Right atrium auricular region (tissue), 2 donors: ENCODE data around the gene AKAP13. TPM values are rescaled to one million over a fixed set of nuclear protein-coding genes. Genes with fewer than 3 reads are reported as not detected.
"Not testable (repeated sequence)": the region's sequence is repeated elsewhere in the genome, so short reads cannot be mapped to it uniquely, and the experiment has no call there.

Experiments used
- DNase-seq: peaks from one replicate; pipeline ENCODE4 v3.0.0-alpha.2; 2019; ENCODE audit warnings: low spot score
- H3K27ac ChIP-seq, 2 donors: fragments of 200-600 bp; sonication (generic); 1 replicate in 1 of 2; 2 replicates in 1 of 2; pipeline ENCODE4 v1.5.1; 2016 to 2019
- H3K27me3 ChIP-seq, 2 donors: fragments of 200-600 bp; sonication (generic); one replicate each; pipeline versions ENCODE4 v1.5.1 to v1.6.0; 2017 to 2019
- H3K36me3 ChIP-seq: fragments of 200-600 bp; sonication (generic); one replicate; pipeline ENCODE4 v1.5.1; 2016
- H3K4me1 ChIP-seq, 2 donors: fragments of 200-600 bp; sonication (generic); one replicate each; pipeline versions ENCODE4 v1.5.1 to v1.6.0; 2017 to 2019
- H3K4me3 ChIP-seq, 2 donors: fragments of 200-600 bp; sonication (generic); 1 replicate in 1 of 2; 2 replicates in 1 of 2; pipeline ENCODE4 v1.5.1; 2017 to 2019; ENCODE audit warnings: mild to moderate bottlenecking in 1 of 2, moderate library complexity in 1 of 2
- H3K9me3 ChIP-seq, 2 donors: fragments of 200-600 bp; sonication (generic); one replicate each; pipeline ENCODE4 v1.5.1; 2019
- total RNA-seq, 2 donors: library from RNA; depleted of rRNA; stranded (reverse); fragments of >200 nt; gene quantifications; one replicate each; pipeline ENCODE4 v1.1.0, GENCODE V29; 2016
- TF ChIP-seq, protein P1 (sequence below), 2 donors: fragments of 200-600 bp; sonication (generic); IDR thresholded peaks; one replicate each; pipeline ENCODE4 v1.5.1; 2019; ENCODE audit warnings: antibody characterized with exemption in 2 of 2

AKAP13 gene
- total RNA-seq, 2 donors from 2014 or later = 293 to 339 TPM

DNA sequence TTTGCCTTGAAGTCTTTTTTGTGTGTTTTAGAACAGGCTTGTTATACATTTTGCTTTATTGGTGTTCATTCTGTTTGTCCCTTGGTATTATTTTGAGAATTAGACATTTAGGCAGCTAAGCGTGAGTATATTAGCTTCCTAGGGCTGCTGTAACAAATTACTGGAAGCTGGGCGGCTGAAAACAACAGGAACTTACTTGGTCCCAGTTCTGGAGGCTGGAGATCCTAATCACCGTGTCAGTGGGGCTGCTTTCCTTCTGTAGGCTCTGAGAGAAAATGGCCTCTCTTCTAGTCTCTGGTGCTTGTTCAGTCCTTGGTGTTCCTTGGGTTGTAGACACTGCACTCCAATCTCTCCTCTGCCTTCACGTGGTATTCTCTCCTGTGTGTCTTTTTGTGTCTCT lies 272.1 kb downstream of the AKAP13 start:
- Histone ChIP-seq H3K27me3 (no peaks in the 10 kb centered on the region), H3K4me1 (peaks cover 0 to 55% of the 10 kb centered on the region in 2 donors), H3K4me3 (no peak overlapping the region), H3K9me3 (no peaks in the 10 kb centered on the region), H3K36me3 (peaks cover 49% of the 10 kb centered on the region), H3K27ac (peak overlapping the region; percentile 23 to 34)
- no peak for DNase-seq
- TF ChIP-seq, protein P1, sequence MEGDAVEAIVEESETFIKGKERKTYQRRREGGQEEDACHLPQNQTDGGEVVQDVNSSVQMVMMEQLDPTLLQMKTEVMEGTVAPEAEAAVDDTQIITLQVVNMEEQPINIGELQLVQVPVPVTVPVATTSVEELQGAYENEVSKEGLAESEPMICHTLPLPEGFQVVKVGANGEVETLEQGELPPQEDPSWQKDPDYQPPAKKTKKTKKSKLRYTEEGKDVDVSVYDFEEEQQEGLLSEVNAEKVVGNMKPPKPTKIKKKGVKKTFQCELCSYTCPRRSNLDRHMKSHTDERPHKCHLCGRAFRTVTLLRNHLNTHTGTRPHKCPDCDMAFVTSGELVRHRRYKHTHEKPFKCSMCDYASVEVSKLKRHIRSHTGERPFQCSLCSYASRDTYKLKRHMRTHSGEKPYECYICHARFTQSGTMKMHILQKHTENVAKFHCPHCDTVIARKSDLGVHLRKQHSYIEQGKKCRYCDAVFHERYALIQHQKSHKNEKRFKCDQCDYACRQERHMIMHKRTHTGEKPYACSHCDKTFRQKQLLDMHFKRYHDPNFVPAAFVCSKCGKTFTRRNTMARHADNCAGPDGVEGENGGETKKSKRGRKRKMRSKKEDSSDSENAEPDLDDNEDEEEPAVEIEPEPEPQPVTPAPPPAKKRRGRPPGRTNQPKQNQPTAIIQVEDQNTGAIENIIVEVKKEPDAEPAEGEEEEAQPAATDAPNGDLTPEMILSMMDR (IDR thresholded peaks at IDR 0.05) = no peak

DNA sequence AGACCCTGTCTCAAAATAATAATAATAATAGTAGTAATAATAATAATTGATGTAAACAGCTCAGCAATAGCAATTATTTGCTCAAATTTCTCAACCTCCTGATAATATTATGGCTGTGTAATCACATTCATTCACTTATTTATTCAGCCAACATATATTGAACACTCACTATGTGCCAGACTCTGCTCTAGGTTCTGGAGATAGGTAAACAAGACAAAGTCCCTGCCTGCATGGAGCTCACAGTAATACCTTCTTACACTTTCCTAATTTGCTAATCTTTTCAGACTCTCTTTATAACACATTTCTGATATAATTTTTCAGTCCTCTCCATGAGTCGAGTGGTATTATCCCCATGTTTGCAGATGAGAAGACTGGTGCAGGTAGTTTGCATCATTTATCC lies 276.7 kb downstream of the AKAP13 start:
- H3K4me1 ChIP-seq = peaks cover 0 to 30% of the 10 kb centered on the region in 2 donors
- no peak for DNase-seq
- no peaks in the 10 kb centered on the region for H3K9me3 ChIP-seq

DNA sequence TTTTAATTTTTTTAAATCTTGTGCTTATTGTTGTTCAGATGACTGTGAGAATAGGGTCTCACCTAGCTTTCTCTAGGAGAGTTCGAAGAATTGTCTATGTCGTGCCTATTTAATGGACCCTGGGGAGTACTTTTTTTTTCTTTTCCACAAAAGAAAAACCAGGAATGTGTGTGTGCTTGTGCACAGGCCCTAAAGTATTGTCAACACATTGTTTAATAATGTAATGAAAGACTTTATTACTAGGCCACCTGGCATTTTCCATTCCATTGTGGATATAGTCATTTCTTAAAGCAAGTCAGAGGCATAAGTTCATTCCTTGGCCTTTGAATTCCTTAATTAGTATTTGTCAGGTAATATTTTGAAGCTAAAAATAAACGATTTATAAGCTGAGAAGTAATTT lies 278.4 kb downstream of the AKAP13 start:
- Histone ChIP-seq H3K27ac (peak overlapping the region in 1 of 2 donors; percentile 14), H3K27me3 (no peaks in the 10 kb centered on the region), H3K4me3 (no peak overlapping the region), H3K4me1 (peaks cover 0 to 20% of the 10 kb centered on the region in 2 donors), H3K36me3 (peaks cover 87% of the 10 kb centered on the region), H3K9me3 (no peaks in the 10 kb centered on the region)
- DNase-seq = no peak
- TF ChIP-seq, protein P1 (IDR thresholded peaks at IDR 0.05) = no peak

More for the DNA sequence above, 276.7 kb downstream of the AKAP13 start:
- H3K27ac ChIP-seq = no peak overlapping the region
- no peak overlapping the region for H3K4me3 ChIP-seq
- TF ChIP-seq, protein P1 (IDR thresholded peaks at IDR 0.05) = no peak
- H3K27me3 ChIP-seq = no peaks in the 10 kb centered on the region
- peaks cover 83% of the 10 kb centered on the region for H3K36me3 ChIP-seq

DNA sequence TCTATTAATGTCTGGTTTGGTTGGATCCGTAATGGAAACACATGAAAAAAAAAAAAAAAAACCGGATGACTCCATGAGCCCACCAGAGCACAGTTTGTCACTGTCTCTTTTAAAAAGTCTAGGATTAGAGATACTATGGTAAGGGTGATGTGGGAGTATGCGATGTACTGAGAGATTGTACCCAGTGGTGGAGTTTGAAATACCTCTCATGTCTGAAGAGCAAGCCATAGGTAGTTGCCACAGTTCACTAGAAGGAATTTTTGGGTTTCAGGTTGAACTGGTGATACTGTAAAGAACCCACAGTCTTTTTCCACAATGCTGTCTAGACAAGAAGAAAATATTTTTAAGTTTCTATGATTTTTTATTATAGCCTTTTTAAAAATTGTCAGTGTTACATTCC lies 281.5 kb downstream of the AKAP13 start:
- DNase-seq = no peak
- TF ChIP-seq, protein P1 (IDR thresholded peaks at IDR 0.05) = no peak
- Histone ChIP-seq H3K36me3 (peaks cover 87% of the 10 kb centered on the region), H3K9me3 (no peaks in the 10 kb centered on the region), H3K27ac (no peak overlapping the region), H3K4me1 (peaks cover 0 to 12% of the 10 kb centered on the region in 2 donors), H3K4me3 (no peak overlapping the region), H3K27me3 (no peaks in the 10 kb centered on the region)

DNA sequence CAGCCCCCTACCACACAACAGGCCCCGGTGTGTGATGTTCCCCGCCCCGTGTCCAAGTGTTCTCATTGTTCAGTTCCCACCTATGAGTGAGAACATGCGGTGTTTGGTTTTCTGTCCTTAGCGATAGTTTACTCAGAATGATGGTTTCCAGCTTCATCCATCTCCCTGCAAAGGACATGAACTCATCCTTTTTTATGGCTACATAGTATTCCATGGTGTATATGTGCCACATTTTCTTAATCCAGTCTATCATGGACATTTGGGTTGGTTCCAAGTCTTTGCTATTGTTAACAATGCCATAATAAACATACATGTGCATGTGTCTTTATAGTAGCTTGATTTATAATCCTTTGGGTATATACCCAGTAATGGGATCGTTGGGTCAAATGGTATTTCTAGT lies 285.3 kb downstream of the AKAP13 start:
- DNase-seq, H3K4me3 ChIP-seq, H3K27ac ChIP-seq, H3K27me3 ChIP-seq, H3K9me3 ChIP-seq: not testable (repeated sequence)
- Histone ChIP-seq H3K36me3 (peaks cover 77% of the 10 kb centered on the region), H3K4me1 (peaks cover 0 to 34% of the 10 kb centered on the region in 2 donors)

DNA sequence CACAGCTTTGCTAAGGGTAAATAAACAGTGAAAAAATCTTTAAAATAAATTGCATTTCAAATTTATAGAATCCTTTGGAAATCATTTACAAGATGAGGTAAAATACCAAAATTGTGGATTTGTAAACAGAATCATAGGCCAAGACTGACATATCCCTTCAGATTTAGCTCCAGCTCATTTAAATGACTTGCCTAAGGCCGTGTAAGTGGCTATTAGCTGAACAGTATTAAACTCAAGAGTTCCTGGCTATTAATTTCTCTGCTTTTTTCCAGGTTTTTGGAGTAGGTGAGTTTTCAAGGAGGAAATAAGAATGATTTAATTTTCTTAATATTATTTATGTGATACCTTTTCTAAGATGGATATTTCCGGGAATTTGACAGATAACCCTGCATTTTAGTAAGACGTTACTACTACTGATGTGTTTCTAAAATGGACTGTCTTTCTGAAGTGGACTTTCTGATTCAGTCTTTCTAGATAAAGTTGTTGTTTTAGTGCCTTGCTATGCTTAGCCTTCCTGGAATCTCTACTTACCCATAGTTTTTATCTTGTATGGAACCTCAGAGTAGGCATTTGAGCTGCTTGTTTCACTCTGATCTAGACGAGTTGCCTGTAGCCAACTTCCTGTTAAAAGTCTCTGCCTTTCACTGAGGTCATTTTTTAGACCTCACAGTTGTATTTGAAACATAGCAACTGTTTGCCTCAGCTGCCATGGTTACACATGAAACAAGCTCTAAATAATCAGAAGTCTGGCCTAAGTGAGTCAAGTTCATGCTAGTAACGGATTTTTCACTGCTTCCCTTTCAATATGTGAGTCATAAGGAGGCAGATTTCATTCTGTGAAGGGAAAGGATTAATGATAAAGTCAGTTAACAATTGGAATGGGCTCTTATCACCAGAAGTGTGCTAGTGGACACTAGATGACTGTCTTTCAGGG lies 287.4 kb downstream of the AKAP13 start:
- Histone ChIP-seq H3K9me3 (no peaks in the 10 kb centered on the region), H3K27ac (peak overlapping the region; percentile 83 to 85), H3K4me1 (peaks cover 0 to 55% of the 10 kb centered on the region in 2 donors), H3K27me3 (no peaks in the 10 kb centered on the region), H3K36me3 (peaks cover 77% of the 10 kb centered on the region), H3K4me3 (no peak overlapping the region)
- TF ChIP-seq, protein P1 (IDR thresholded peaks at IDR 0.05) = no peak
- no peak for DNase-seq
